Breast epithelium (tissue), 3 donors: Measurements from ENCODE around the gene TXNDC2.

Experiments
- POLR2A ChIP-seq: fragments of 450-650 bp; IDR thresholded peaks from one replicate; pipeline ENCODE4 v1.6.1; 2016; ENCODE audit warnings: antibody characterized with exemption, mild to moderate bottlenecking, moderate library complexity
- POLR2AphosphoS5 ChIP-seq, 3 donors: sonication (generic); formaldehyde crosslinking; IDR thresholded peaks; one replicate each; pipeline ENCODE4 v1.6.1; 2017; ENCODE audit warnings: antibody characterized with exemption in 3 of 3
- TF ChIP-seq, protein P1 (sequence below), 3 donors: fragments of 450-650 bp; IDR thresholded peaks; one replicate each; pipeline ENCODE4 v1.5.1; 2016 to 2017; ENCODE audit warnings: antibody characterized with exemption in 3 of 3, mild to moderate bottlenecking in 3 of 3, moderate library complexity in 3 of 3

DNA sequence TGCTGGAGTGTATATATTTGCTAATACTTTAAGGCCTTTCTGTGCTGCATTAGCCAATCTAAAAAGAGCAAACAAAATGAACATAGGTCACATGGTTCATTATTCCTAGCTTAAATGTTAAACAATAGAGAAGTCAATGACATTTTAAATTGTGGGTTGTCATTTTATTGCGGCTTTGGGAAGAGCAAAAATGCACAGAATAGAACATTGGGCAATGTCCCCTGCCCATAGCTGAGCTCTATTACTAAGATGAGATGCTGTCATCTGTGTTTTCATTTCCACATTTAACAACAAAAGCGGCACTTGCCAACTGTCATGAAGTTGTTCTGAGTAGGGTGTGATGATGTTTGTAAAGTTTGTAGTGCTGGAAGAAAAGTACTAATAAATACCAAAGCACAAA, 24.9 kb downstream of the TXNDC2 start:
- TF ChIP-seq, protein P1, sequence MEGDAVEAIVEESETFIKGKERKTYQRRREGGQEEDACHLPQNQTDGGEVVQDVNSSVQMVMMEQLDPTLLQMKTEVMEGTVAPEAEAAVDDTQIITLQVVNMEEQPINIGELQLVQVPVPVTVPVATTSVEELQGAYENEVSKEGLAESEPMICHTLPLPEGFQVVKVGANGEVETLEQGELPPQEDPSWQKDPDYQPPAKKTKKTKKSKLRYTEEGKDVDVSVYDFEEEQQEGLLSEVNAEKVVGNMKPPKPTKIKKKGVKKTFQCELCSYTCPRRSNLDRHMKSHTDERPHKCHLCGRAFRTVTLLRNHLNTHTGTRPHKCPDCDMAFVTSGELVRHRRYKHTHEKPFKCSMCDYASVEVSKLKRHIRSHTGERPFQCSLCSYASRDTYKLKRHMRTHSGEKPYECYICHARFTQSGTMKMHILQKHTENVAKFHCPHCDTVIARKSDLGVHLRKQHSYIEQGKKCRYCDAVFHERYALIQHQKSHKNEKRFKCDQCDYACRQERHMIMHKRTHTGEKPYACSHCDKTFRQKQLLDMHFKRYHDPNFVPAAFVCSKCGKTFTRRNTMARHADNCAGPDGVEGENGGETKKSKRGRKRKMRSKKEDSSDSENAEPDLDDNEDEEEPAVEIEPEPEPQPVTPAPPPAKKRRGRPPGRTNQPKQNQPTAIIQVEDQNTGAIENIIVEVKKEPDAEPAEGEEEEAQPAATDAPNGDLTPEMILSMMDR (IDR thresholded peaks at IDR 0.05): no peak
- TF ChIP-seq POLR2A (no peak), POLR2AphosphoS5 (IDR thresholded peaks at IDR 0.05) (no peak)
